Stomach smooth muscle (tissue), 2 donors: Measurements from ENCODE around the gene PDE9A.

Source experiments
- H3K27ac ChIP-seq: one replicate; pipeline ENCODE4 v1.7.0; 2013; ENCODE audit warnings: mild to moderate bottlenecking, low read length, inconsistent platforms
- H3K27me3 ChIP-seq, 2 donors: one replicate each; pipeline ENCODE4 v1.7.0; 2013; ENCODE audit warnings: low read length in 2 of 2; ENCODE audit not compliant: insufficient read depth in 2 of 2, control insufficient read depth in 1 of 2
- H3K36me3 ChIP-seq, 2 donors: one replicate each; pipeline ENCODE4 v1.7.0; 2013; ENCODE audit warnings: low read length in 2 of 2; ENCODE audit not compliant: control insufficient read depth in 2 of 2, insufficient read depth in 2 of 2
- H3K4me1 ChIP-seq: one replicate; pipeline ENCODE4 v1.7.0; 2013; ENCODE audit warnings: low read length; ENCODE audit not compliant: control insufficient read depth, insufficient read depth
- H3K4me3 ChIP-seq, 2 donors: one replicate each; pipeline ENCODE4 v1.7.0; 2013; ENCODE audit warnings: low read length in 2 of 2
- H3K9ac ChIP-seq, 2 donors: one replicate each; pipeline ENCODE4 v1.7.0; 2013; ENCODE audit warnings: low read length in 2 of 2, mild to moderate bottlenecking in 1 of 2
- H3K9me3 ChIP-seq, 2 donors: one replicate each; pipeline ENCODE4 v1.7.0; 2013; ENCODE audit warnings: low read length in 2 of 2; ENCODE audit not compliant: control insufficient read depth in 2 of 2
- donor health status: healthy.
- donor health status: Pancreatic carcinoma.

Gene PDE9A

DNA sequence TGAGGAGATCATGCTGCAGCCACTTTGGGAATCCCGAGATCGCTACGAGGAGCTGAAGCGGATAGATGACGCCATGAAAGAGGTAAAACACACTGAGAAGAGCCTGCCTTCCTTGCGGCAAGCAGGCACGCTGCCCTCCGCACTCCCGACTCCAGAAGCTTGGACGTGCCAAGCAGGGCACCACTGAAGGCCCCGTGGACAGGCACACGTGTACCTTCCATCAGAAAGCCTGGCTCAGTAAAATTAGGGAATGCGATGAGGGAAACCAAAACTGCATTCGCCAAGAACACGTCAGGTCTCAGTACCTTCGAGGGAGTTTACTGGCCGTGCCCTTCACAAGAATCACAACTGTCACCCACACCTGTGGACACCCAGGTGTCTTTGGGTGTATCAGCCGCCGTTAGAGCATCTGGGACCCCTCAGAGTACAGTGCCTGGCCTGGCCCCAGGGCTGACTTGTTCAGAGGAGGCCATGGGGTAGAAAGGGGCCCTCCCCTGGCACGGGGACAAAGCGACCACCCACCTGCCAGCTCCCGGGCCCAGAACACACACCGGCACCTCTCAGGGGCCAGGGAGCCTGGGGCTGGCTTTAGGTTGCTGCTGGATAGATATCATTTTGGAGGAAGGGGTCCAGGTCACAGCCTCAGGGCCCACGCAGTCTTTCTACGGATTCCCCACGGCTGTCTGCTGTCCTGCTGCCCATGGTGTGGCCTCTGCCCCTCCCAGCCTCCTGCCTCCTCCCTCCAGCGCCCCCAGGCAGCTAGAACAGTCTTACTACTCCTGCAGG lies 117.5 kb downstream of the PDE9A start:
- Histone ChIP-seq H3K9me3 (no peaks in the 10 kb centered on the region), H3K36me3 (peaks cover 55 to 56% of the 10 kb centered on the region in 2 donors), H3K4me1 (no peaks in the 10 kb centered on the region), H3K27ac (no peak overlapping the region), H3K9ac (no peak overlapping the region), H3K4me3 (no peak overlapping the region), H3K27me3 (no peaks in the 10 kb centered on the region)

GRCh38 chr21:42771503-42771805 lies 118.0 kb downstream of the PDE9A start:
- H3K27ac ChIP-seq: no peak overlapping the region
- H3K36me3 ChIP-seq: peaks cover 49 to 53% of the 10 kb centered on the region in 2 donors
- no peak overlapping the region for H3K4me3 ChIP-seq

DNA sequence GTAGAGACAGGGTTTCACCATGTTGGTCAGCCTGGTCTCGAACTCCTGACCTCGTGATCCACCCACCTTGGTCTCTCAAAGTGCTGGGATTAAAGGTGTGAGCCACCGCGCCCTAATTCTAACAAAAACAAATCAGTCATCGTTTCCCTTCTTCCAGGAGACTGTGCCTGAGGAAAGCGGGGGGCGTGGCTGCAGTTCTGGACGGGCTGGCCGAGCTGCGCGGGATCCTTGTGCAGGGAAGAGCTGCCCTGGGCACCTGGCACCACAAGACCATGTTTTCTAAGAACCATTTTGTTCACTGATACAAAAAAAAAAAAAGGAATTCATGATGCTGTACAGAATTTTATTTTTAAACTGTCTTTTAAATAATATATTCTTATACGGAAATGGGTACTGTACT lies 121.7 kb downstream of the PDE9A start:
- H3K27me3 ChIP-seq: no peaks in the 10 kb centered on the region
- H3K36me3 ChIP-seq: peaks cover 22 to 24% of the 10 kb centered on the region in 2 donors
- no peak overlapping the region for H3K9ac ChIP-seq

More at GRCh38 chr21:42771503-42771805, 118.0 kb downstream of the PDE9A start:
- no peaks in the 10 kb centered on the region for H3K27me3 ChIP-seq
- no peaks in the 10 kb centered on the region for H3K4me1 ChIP-seq
- H3K9me3 ChIP-seq: no peaks in the 10 kb centered on the region
- H3K9ac ChIP-seq: no peak overlapping the region

GRCh38 chr21:42775891-42776290 lies 122.5 kb downstream of the PDE9A start:
- no peak overlapping the region for H3K27ac ChIP-seq
- no peaks in the 10 kb centered on the region for H3K9me3 ChIP-seq
- no peak overlapping the region for H3K9ac ChIP-seq
- peaks cover 15 to 16% of the 10 kb centered on the region in 2 donors for H3K36me3 ChIP-seq
- peaks cover under 1 to 2% of the 10 kb centered on the region in 2 donors for H3K27me3 ChIP-seq
- H3K4me1 ChIP-seq: peaks cover 1% of the 10 kb centered on the region
- no peak overlapping the region for H3K4me3 ChIP-seq

More for the DNA sequence above, 121.7 kb downstream of the PDE9A start:
- Histone ChIP-seq H3K9me3 (no peaks in the 10 kb centered on the region), H3K4me3 (no peak overlapping the region), H3K4me1 (no peaks in the 10 kb centered on the region), H3K27ac (no peak overlapping the region)

DNA sequence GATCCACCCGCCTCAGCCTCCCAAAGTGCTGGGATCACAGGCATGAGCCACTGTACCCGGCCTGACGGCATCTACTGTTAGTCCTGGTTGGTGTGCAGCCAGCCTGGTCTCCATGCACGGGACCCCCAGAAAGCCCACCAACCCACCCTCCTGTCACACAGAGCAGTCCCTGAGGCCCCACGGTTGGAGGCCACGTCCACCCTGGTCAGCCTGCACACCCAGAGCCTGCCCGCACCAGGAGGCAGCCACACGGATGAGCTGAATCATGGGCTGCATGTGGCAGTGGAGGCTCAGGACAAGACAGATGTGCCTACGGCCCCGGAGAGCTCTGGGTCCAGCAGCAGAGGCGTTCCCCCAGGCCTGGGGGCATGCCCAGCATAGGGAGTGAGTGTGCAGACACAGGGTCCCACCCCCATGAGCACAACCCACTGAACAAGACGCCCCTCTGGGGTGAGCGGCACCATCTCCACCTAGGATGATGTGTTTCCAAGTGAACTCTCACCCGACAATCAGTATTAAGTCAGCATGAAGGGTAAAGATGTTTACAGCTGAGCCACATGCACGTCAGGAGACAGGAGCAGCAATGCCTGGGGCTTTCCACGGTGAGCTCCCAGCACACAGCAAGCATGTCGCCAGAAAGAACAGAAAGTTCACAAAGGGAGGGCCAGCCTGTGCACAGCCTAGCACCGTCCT lies 123.8 kb downstream of the PDE9A start:
- no peak overlapping the region for H3K9ac ChIP-seq
- H3K27me3 ChIP-seq: peaks cover 2 to 6% of the 10 kb centered on the region in 2 donors
- no peaks in the 10 kb centered on the region for H3K9me3 ChIP-seq
- peaks cover 10% of the 10 kb centered on the region for H3K4me1 ChIP-seq
- peaks cover 6 to 7% of the 10 kb centered on the region in 2 donors for H3K36me3 ChIP-seq
- no peak overlapping the region for H3K4me3 ChIP-seq
- no peak overlapping the region for H3K27ac ChIP-seq

DNA sequence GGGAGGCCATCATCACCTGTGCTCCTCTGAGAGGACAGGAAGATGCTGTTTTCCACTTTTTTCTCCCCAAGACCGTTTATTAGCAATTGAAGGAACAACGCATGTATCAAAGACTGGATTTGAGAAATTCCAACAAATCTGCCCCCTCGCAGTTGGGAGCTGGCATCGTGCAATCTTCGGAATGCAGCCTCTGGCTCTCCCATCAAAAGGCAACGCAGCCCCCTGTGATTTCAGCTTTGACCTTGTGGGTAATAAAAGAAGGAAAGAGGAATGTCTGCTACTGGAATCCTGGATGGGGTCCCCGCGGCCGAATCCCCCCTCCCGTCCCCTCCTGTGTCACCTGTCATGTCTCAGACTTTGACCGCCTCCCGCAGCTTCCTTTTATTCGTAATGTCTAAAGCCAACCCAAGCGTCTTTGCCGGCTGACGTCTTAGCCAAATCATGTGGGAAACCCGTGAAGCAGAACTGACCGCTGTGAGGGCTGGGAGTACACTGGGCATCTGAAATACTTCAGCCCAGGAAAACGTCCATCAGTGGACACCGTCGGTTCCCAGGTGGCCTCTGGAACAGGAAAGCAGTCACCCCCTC lies 124.4 kb downstream of the PDE9A start:
- Histone ChIP-seq H3K4me3 (no peak overlapping the region), H3K9me3 (no peaks in the 10 kb centered on the region), H3K27me3 (peaks cover 5 to 6% of the 10 kb centered on the region in 2 donors), H3K9ac (no peak overlapping the region), H3K36me3 (peaks cover 4 to 5% of the 10 kb centered on the region in 2 donors), H3K27ac (no peak overlapping the region), H3K4me1 (peaks cover 12% of the 10 kb centered on the region)

DNA sequence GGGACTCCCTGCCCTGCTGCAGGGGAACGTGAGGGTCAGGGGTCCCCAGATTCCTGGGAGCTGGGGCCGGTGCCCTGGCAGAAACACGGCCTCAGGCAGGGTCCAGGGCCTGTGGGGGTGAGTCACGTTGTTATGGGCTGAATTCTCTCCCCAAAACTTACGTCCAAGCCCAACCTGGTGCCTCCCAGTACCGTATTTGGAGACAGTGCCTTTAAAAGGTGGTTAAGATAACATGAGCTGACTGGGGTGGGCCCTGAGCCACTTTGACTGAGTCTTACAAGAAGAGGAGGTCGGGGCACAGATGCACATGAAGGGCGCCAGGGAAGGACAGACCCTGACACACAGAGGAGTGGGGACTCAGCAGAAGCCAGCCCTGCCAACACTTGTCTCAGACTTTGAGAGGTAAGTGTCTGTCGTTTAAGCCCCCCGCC lies 126.0 kb downstream of the PDE9A start:
- H3K9me3 ChIP-seq: no peaks in the 10 kb centered on the region
- peaks cover 6 to 7% of the 10 kb centered on the region in 2 donors for H3K27me3 ChIP-seq
- H3K9ac ChIP-seq: no peak overlapping the region
- H3K4me3 ChIP-seq: no peak overlapping the region
- H3K4me1 ChIP-seq: peaks cover 12% of the 10 kb centered on the region
- peaks cover 2 to 4% of the 10 kb centered on the region in 2 donors for H3K36me3 ChIP-seq
- H3K27ac ChIP-seq: no peak overlapping the region

DNA sequence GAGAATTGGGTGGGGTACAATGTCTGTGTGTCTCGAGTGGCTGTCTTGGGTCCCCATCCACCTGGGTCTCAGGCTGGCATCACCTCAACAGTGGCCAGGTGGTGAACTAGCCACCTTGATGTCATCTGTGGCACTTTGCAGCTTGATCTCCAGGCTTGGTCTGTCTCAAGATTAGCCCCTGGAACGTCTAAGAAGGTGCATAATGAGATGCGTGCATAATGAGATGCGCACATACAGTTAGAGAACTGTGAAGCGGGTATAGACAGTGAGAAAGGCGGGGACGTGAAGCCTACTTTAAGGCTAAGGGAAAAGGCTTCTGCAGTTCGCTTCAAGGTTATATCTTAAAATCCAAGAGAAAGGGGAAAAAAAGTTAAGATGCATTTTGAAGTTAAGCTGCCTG lies 127.2 kb downstream of the PDE9A start:
- Histone ChIP-seq H3K27me3 (peaks cover 6 to 7% of the 10 kb centered on the region in 2 donors), H3K27ac (no peak overlapping the region), H3K9me3 (no peaks in the 10 kb centered on the region), H3K36me3 (peaks cover 2% of the 10 kb centered on the region in 2 donors), H3K4me1 (peaks cover 12% of the 10 kb centered on the region), H3K9ac (no peak overlapping the region), H3K4me3 (peak overlapping the region in 1 of 2 donors; percentile 73)

- Histone ChIP-seq H3K36me3 (no peaks in the 10 kb centered on the region), H3K9ac (peak overlapping the region; percentile 12 to 36), H3K27me3 (peaks cover 6 to 12% of the 10 kb centered on the region in 2 donors), H3K4me3 (peak overlapping the region; percentile 54 to 73), H3K9me3 (no peaks in the 10 kb centered on the region), H3K27ac (no peak overlapping the region), H3K4me1 (peaks cover 12% of the 10 kb centered on the region)
These were observed 127.9 kb downstream of the PDE9A start for GRCh38 chr21:42781150-42781970.

GRCh38 chr21:42781971-42782722 lies 128.7 kb downstream of the PDE9A start:
- H3K27me3 ChIP-seq: peaks cover 6 to 16% of the 10 kb centered on the region in 2 donors
- H3K9ac ChIP-seq: no peak overlapping the region
- no peak overlapping the region for H3K27ac ChIP-seq
- no peak overlapping the region for H3K4me3 ChIP-seq
- H3K9me3 ChIP-seq: no peaks in the 10 kb centered on the region
- H3K36me3 ChIP-seq: no peaks in the 10 kb centered on the region
- H3K4me1 ChIP-seq: peaks cover 12% of the 10 kb centered on the region
